IgD-negative memory B cell (primary cell): ENCODE results near the gene SLC9A3. TPM values are rescaled to one million over a fixed set of nuclear protein-coding genes. Genes with fewer than 3 reads are reported as not detected.

ENCODE experiments used
- H3K27ac Mint-ChIP-seq, 3 donors: one replicate each; pipeline ENCODE4 v1.8.0; 2020 to 2022; ENCODE audit warnings: mild to moderate bottlenecking in 3 of 3, mixed read lengths in 3 of 3, moderate library complexity in 1 of 3
- H3K27me3 Mint-ChIP-seq: one replicate; pipeline ENCODE4 v1.8.0; 2021; ENCODE audit warnings: mixed read lengths
- H3K36me3 Mint-ChIP-seq: one replicate; pipeline ENCODE4 v1.8.0; 2020; ENCODE audit warnings: mild to moderate bottlenecking, mixed read lengths
- H3K4me1 Mint-ChIP-seq, 3 donors: one replicate each; pipeline ENCODE4 v1.8.0; 2020 to 2022; ENCODE audit warnings: mixed read lengths in 3 of 3, mild to moderate bottlenecking in 1 of 3
- H3K4me3 Mint-ChIP-seq, 4 donors: one replicate each; pipeline ENCODE4 v1.8.0; 2020 to 2022; ENCODE audit warnings: mild to moderate bottlenecking in 4 of 4, mixed read lengths in 4 of 4, moderate library complexity in 3 of 4
- H3K9me3 Mint-ChIP-seq, 3 donors: one replicate each; pipeline ENCODE4 v1.8.0; 2020 to 2021; ENCODE audit warnings: mixed read lengths in 3 of 3, mild to moderate bottlenecking in 1 of 3
- polyA plus RNA-seq: library from polyadenylated mRNA; unstranded; fragments of 300-500 nt; fragmentation: Illumina TruSeq; gene quantifications from one replicate; pipeline ENCODE4 v1.2.3, GENCODE V29; 2021

The SLC9A3 gene
- polyA plus RNA-seq, 1 donor from 2014 or later, result 1.2 TPM

DNA sequence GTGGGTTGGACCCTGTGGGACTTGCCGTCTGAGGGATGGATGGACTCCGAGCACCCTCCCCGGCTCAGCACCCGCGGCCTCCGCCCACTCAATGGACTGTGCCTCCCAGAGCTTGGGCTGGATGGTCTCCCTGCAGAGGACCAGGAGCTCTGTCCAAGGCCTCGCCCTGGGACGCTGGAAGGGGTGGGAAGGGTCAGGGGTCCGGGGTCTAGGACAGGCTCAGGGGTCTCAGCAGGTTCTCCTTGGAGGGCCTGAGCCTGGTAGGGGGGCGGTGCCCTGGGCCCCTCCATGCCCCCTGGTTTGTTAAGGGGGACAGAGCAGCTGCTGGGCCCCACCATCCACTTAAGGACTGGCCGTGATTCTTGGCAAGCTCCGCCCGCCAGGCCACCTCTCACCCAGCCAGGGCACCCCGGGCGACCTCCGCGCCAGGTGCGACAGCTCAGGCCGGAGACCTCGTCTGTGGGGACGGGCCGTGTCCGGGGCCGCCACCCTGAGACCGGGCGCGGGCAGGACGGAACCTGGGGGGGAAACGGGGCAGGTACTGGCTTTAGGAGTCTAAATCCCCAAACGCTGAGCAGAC is 52.1 kb downstream of the SLC9A3 start:
- Mint-ChIP-seq H3K27me3 (peaks cover 7% of the 10 kb centered on the region), H3K27ac (peak overlapping the region in 2 of 3 donors; percentile 85 to 89), H3K4me1 (peaks cover 16 to 18% (median 16%) of the 10 kb centered on the region in 3 donors), H3K9me3 (no peaks in the 10 kb centered on the region), H3K4me3 (peak overlapping the region; percentile 79 to 89 (median 86)), H3K36me3 (no peaks in the 10 kb centered on the region)

DNA sequence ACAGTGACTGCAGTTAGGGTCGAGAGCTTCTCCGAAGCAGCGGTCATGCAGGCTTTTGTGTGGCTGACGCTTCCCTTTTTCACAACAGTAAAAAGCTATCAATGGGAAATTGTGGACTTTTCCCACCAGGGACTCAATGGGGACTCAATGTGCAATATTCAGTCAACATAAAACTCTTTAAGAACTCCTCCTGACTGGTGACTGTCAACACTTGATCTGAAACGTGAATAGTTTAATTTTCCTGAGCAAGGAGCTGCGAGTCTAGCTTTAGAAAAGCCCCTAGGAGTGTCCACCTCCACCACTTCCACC is 52.5 kb downstream of the SLC9A3 start:
- peaks cover 16 to 18% (median 16%) of the 10 kb centered on the region in 3 donors for H3K4me1 Mint-ChIP-seq
- H3K27me3 Mint-ChIP-seq, result peaks cover 5% of the 10 kb centered on the region
- peak overlapping the region in 2 of 3 donors; percentile 85 to 89 for H3K27ac Mint-ChIP-seq
- H3K36me3 Mint-ChIP-seq, result no peaks in the 10 kb centered on the region
- no peaks in the 10 kb centered on the region for H3K9me3 Mint-ChIP-seq
- H3K4me3 Mint-ChIP-seq, result peak overlapping the region; percentile 79 to 89 (median 86)

DNA sequence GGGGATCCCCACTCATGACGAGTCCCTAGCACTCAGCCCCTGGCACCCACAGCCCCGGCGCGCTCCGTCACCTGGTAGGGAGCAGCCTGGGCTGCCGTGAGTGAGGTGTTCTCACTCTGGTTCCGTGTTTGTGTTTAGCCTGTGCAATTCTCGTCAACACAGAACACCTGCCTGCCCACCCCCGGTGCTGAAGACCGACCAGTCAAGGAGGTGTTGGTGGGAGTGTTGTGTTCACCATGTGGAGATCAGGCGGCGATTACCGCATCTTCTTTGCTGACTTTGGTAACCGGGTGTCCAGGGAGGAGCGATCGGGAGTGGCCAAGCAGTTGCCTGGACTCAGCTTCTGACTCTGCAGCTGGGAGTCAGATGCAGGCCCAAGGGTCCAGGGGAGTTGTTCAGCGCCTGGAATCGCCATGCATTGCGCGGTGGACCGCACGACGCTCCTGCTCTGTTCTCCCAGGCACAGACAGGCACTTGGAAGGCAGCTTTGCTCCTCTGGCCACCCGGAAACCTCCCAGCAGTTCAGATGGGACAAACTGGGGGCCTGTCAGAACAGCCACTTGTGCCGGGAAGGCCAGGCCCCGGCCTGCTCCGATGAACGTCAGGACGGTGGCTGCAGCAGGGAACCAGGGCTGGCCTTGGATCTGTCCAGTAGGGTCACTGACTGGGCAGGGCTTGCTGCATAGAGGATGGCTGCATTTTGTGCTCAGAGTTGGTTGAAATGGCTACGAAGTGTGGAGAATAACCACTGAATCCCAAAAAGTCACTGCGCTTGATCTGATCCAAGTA is 53.1 kb downstream of the SLC9A3 start:
- peak overlapping the region; percentile 79 to 89 (median 86) for H3K4me3 Mint-ChIP-seq
- H3K36me3 Mint-ChIP-seq, result peaks cover 4% of the 10 kb centered on the region
- H3K27ac Mint-ChIP-seq, result peak overlapping the region in 2 of 3 donors; percentile 62 to 89

DNA sequence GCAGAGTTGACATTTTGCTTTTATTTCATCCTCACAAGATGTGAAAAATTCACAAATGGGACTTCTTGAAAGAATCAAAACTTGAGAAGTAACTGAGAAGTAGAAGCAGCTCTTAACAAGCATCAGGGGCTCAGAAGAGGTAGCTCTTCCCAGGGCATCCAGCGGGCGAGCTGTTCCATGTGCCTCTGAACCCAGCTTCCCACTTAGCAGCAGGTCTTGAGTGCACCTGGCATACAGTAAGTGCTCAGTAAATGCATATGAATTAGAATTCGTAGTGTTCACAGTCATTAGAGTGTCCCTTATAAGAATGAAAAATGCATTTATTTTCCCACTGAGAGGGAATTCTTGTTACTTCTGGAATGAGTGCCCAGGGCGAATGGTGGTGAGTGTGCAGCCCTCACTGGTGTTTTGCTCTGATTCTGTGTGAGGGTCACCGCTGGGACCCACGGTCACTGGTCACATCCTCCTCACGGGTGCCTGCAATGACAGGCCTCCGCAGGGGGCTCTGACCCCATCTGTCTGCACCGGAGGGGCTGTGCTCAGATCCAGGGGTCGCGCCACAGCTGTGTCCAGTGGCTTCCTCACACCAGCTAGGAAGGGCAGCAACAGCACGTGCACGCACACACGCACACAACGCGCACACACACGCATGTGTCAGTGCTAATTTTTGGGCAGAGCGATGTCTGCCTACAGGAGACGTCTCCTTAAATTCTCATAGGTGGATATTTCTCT is 54.3 kb downstream of the SLC9A3 start:
- Mint-ChIP-seq H3K4me1 (peaks cover 16 to 19% (median 16%) of the 10 kb centered on the region in 3 donors), H3K9me3 (no peaks in the 10 kb centered on the region), H3K4me3 (peak overlapping the region in 1 of 4 donors; percentile 40), H3K27ac (peak overlapping the region in 1 of 3 donors; percentile 89), H3K27me3 (peaks cover 3% of the 10 kb centered on the region), H3K36me3 (peaks cover 5% of the 10 kb centered on the region)

More for the DNA sequence above, 53.1 kb downstream of the SLC9A3 start:
- Mint-ChIP-seq H3K9me3 (no peaks in the 10 kb centered on the region), H3K27me3 (peaks cover 5% of the 10 kb centered on the region), H3K4me1 (peaks cover 16 to 19% (median 16%) of the 10 kb centered on the region in 3 donors)

DNA sequence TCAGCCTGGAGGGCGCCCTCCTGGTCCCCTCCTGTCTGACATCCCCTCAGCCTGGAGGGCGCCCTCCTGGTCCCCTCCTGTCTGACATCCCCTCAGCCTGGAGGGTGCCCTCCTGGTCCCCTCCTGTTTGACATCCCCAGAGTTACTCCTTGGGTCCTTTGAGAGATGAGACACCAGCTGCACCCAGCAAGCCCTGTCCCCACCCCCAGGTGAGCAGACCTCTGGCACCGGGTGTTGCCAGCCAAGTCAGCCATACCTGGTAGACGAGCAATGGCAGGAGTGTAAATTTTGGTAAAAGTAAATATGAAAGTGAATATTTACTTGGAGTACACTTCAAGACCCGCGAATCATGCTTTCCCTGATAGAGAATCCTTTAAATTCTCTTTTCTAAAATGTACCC is 55.8 kb downstream of the SLC9A3 start:
- no peaks in the 10 kb centered on the region for H3K27me3 Mint-ChIP-seq
- peaks cover 0 to 2% (median 0%) of the 10 kb centered on the region in 3 donors for H3K9me3 Mint-ChIP-seq
- no peak overlapping the region for H3K27ac Mint-ChIP-seq
- peak overlapping the region in 1 of 4 donors; percentile 40 for H3K4me3 Mint-ChIP-seq
- H3K36me3 Mint-ChIP-seq, result peaks cover 7% of the 10 kb centered on the region
- peaks cover 20 to 25% (median 22%) of the 10 kb centered on the region in 3 donors for H3K4me1 Mint-ChIP-seq

DNA sequence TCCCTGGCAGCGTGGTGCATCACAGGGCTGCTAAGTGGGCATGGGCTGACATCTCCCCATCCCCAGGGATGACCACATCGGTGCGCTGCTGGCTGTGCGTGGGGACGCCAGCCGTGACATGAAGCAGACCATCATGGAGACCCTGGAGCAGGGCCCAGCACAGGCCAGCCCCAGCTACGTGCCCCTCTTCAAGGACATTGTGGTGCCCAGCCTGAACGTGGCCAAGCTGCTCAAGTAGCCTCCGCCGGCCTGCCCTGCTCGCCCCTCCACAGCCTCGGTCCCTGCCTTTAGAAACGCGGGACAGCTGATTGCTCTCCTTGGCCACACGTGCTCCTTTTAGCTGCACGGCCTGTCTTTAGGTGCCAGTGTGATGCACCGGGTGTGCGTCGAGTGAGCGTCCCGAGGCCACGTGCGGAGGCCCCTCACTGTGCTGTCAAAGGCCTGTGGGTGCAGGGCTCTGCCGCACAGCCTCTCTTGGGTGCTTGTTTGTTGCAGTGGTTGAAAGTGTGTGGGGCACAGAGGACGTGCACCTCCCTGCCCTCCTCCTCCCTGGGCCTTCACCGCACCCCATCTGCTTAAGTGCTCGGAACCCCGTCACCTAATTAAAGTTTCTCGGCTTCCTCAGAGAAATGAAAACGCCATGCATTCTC is 57.5 kb downstream of the SLC9A3 start:
- H3K9me3 Mint-ChIP-seq, result peaks cover 0 to 2% (median 0%) of the 10 kb centered on the region in 3 donors
- H3K27ac Mint-ChIP-seq, result peak overlapping the region in 1 of 3 donors; percentile 39
- H3K36me3 Mint-ChIP-seq, result peaks cover 7% of the 10 kb centered on the region
- peaks cover 18 to 23% (median 21%) of the 10 kb centered on the region in 3 donors for H3K4me1 Mint-ChIP-seq
- H3K4me3 Mint-ChIP-seq, result no peak overlapping the region
- no peaks in the 10 kb centered on the region for H3K27me3 Mint-ChIP-seq

DNA sequence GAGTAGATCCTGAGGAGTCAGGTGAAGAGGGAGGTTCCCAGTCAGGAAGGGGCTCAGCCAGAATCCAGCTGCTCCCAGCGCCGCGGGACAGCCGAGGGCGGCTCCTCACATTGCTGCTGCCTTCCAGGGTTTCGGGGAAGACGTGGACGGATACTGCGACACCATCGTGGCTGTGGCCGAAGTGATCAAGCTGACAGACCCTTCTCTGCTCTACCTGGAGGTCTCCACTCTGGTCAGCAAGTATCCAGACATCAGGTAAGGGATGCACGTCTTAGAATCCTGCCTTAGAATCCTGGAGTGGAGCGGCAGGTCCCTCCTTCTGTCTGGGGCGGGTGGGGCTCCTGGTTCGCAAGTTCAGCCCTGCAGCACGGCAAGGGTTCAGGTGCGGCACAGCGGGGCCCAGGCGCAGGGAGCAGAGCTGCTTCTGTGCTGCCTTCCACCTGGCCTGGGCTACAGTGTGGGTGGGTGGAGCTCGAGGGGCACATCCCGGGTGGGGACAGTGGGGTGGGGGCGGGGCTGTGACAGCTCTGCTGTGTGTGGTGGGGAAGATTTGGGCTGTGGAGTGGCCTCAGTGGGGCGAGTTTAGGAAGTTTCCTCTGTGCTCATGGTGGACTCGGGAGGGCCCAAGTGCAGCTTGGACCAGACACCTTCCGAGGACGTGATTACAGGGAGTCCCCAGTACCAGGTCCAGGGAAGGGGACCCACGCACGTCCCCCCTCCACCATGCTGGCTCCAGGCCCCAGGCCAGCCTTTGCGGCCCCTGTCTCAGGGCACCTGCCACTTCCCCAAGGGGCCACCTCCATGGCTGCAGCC is 58.5 kb downstream of the SLC9A3 start:
- Mint-ChIP-seq H3K36me3 (peaks cover 7% of the 10 kb centered on the region), H3K9me3 (peaks cover 0 to 2% (median 0%) of the 10 kb centered on the region in 3 donors), H3K27me3 (no peaks in the 10 kb centered on the region), H3K27ac (no peak overlapping the region), H3K4me1 (peaks cover 11 to 18% (median 14%) of the 10 kb centered on the region in 3 donors), H3K4me3 (no peak overlapping the region)

DNA sequence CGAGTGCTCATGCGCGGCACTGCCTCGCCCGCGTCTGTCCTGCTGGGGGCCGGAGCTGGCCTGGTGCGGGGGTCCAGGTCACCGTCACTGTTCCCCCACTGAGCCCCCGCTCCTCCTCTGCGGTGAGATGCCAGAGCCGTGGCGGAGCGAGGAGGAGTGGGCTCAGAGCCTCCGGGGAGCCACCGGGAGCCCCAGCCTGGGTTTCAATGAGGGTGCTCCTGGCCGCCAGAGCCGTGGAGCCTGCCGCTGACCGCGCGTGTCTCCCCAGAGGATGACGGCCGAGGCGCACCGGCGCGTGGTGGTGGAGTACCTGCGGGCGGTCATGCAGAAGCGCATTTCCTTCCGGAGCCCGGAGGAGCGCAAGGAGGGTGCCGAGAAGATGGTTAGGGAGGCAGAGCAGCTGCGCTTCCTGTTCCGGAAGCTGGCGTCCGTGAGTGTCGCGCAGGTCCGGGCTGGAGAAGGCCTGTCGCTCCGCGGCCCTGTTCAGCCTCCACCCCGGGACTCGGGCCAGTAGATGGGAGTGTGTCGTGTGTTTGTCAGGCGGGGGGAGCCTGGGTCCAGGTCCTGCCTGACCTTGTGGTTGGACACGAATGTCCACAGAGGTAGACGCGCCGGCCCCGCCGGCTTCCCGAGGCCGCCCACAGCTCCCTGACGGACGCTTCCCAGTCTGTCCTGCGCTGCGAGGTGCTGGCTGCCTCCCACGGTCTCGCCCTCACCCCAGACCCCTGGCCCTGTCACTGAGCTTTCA is 59.2 kb downstream of the SLC9A3 start:
- Mint-ChIP-seq H3K27me3 (no peaks in the 10 kb centered on the region), H3K9me3 (peaks cover 0 to 2% (median 0%) of the 10 kb centered on the region in 3 donors), H3K4me1 (peaks cover 8 to 10% (median 9%) of the 10 kb centered on the region in 3 donors), H3K4me3 (no peak overlapping the region), H3K27ac (no peak overlapping the region), H3K36me3 (peaks cover 8% of the 10 kb centered on the region)

DNA sequence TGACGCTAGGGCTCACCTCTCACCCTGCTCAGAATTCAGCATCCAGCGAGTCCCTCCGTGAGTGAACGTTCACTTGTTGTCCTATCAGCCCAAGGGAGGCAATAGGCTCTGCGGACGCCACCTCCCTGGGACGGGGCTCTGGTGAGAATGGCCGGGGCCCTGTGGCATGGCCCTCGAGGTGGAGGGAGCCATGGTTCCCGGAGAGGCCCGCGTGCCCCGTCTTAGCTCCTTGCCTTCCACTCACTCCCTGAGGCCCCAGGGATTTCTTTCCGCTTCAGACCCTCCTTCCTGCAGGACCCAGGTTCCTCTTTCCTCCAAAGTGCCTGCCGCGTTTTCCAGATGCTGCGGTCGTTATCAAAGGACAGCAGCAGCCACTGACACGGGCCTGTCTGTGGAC is 59.8 kb downstream of the SLC9A3 start:
- H3K36me3 Mint-ChIP-seq, result peaks cover 13% of the 10 kb centered on the region
- peak overlapping the region; percentile 61 to 95 (median 92) for H3K27ac Mint-ChIP-seq
- H3K9me3 Mint-ChIP-seq, result peaks cover 0 to 2% (median 0%) of the 10 kb centered on the region in 3 donors
- H3K4me1 Mint-ChIP-seq, result peaks cover 7 to 9% (median 8%) of the 10 kb centered on the region in 3 donors
- H3K4me3 Mint-ChIP-seq, result peak overlapping the region in 3 of 4 donors; percentile 28 to 73 (median 61)
- H3K27me3 Mint-ChIP-seq, result no peaks in the 10 kb centered on the region

DNA sequence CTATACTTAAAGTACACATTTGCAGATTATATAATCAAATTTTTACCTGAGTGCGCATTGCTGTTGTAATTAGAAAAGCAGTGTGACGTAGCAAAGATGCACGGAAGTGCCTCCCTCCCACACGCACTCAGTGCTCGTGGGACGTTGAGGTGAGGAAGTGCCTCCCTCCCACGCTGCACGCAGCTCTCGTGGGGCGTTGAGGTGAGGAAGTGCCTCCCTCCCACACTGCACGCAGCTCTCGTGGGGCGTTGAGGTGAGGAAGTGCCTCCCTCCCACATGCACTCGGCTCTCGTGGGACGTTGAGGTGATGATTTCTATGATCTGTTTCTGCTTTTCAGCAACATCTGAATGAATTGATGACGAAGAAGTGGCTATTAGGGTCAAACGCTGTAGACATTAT is 60.3 kb downstream of the SLC9A3 start:
- Mint-ChIP-seq H3K9me3 (peaks cover 0 to 2% (median 0%) of the 10 kb centered on the region in 3 donors), H3K27me3 (no peaks in the 10 kb centered on the region), H3K4me1 (peaks cover 7 to 9% (median 8%) of the 10 kb centered on the region in 3 donors), H3K27ac (peak overlapping the region; percentile 61 to 95 (median 92)), H3K36me3 (peaks cover 13% of the 10 kb centered on the region), H3K4me3 (peak overlapping the region; percentile 28 to 73 (median 51))

DNA sequence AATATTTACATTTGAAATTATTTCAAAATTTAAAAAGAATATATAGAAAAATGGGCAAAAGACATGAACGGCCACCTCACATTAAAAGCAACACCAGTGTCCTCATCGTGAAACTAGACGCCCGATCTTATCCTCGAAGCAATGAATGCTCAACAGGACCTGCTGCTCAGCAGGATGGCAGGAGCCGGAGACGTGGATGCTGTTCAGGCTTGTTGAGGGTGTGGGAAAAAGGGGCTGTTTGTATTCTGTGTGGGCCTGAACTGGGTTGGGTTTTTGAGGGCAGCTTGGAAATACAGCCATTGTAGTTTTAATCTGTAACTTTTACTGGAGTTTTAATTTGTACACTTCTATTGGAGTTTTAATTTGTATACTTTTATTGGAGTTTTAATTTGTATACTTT is 60.9 kb downstream of the SLC9A3 start:
- peak overlapping the region in 2 of 3 donors; percentile 16 to 83 for H3K27ac Mint-ChIP-seq
- peaks cover 13% of the 10 kb centered on the region for H3K36me3 Mint-ChIP-seq
- peaks cover 8 to 10% (median 9%) of the 10 kb centered on the region in 3 donors for H3K4me1 Mint-ChIP-seq
- H3K27me3 Mint-ChIP-seq, result no peaks in the 10 kb centered on the region
- peaks cover 0 to 2% (median 0%) of the 10 kb centered on the region in 3 donors for H3K9me3 Mint-ChIP-seq
- H3K4me3 Mint-ChIP-seq, result no peak overlapping the region

DNA sequence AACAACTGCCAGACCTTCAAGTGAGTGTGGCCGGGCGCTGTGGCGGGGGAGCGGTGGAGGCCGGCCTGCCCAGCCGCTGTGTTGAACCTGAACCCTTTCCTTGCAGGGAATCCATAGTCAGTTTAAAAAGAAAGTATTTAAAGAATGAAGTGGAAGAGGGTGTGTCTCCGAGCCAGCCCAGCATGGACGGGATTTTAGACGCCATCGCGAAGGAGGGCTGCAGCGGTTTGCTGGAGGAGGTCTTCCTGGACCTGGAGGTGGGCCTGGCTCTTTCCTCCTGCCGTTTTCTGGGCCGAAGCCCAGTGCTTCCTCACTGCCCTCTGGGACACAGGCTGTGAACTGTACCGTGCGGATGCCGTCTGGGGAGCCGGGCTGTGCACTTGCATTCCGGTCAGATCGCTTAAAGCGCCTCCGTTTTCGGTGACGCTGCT is 62.2 kb downstream of the SLC9A3 start:
- H3K9me3 Mint-ChIP-seq, result peaks cover 0 to 2% (median 0%) of the 10 kb centered on the region in 3 donors
- H3K36me3 Mint-ChIP-seq, result peaks cover 13% of the 10 kb centered on the region
- H3K27ac Mint-ChIP-seq, result peak overlapping the region; percentile 75 to 77 (median 75)
- peaks cover 8 to 10% (median 9%) of the 10 kb centered on the region in 3 donors for H3K4me1 Mint-ChIP-seq
- H3K27me3 Mint-ChIP-seq, result no peaks in the 10 kb centered on the region
- H3K4me3 Mint-ChIP-seq, result no peak overlapping the region

DNA sequence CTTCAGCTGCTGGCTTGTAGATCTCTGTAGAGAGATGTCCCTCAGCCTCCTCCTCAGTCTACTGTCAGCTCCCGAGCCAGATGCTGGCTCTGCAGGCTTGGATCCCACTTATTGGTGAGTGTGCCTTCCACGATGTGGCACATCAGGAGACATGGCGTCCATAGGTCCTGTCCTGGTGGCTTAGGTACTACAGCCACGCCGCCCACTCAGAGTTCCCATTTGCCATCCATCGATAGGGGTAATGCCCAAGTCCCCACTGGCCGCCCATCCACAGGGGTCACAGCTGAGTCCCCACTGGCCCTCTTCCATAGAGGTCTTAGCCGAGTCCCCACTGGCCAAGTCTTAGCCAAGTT is 64.0 kb downstream of the SLC9A3 start:
- Mint-ChIP-seq H3K9me3 (peaks cover 0 to 2% (median 0%) of the 10 kb centered on the region in 3 donors), H3K27ac (no peak overlapping the region), H3K27me3 (no peaks in the 10 kb centered on the region), H3K36me3 (peaks cover 8% of the 10 kb centered on the region), H3K4me1 (peaks cover 8 to 9% (median 9%) of the 10 kb centered on the region in 3 donors), H3K4me3 (no peak overlapping the region)
